HCT116 (cell line): ENCODE data around the gene SRGAP1. TPM values are rescaled to one million over a fixed set of nuclear protein-coding genes. Genes with fewer than 3 reads are reported as not detected.

Experiments used
- ATAC-seq: fragments of 200-7000 bp; cut with Tn5 transposase; 2 replicates; pipeline ENCODE4 v1.9.1; 2020; ENCODE audit warnings: mild to moderate bottlenecking, moderate library complexity
- BruUV-seq: library from RNA; stranded (reverse); fragments of 400-500 nt; replicated peaks from 2 replicates; lab custom pipeline; 2021; lab: Mats Ljungman, UMichigan
- CTCF ChIA-PET: fragments of 300-600 bp; sonication (Branson Sonifier 250); formaldehyde crosslinking; loops from one replicate; lab custom pipeline; 2021; ENCODE audit warnings: antibody characterized with exemption; lab: Charles Lee
- POLR2A ChIA-PET: fragments of 300-600, 350-600 bp; sonication (Branson Sonifier 250); formaldehyde crosslinking; loops from one replicate; lab custom pipeline; 2021; ENCODE audit warnings: antibody characterized with exemption; lab: Charles Lee
- RAD21 ChIA-PET, 2 experiments: fragments of 300-600 bp; sonication (Branson Sonifier 250); formaldehyde crosslinking; loops; one replicate each; lab custom pipeline; 2023; ENCODE audit warnings: low total read pairs in 2 of 2; ENCODE audit not compliant: uncharacterized antibody in 2 of 2, unreplicated experiment in 2 of 2, low non-redundant PET in 1 of 2; lab: Charles Lee
- DNase-seq: peaks from one replicate; pipeline ENCODE4 v3.0.0-alpha.2; 2010; ENCODE audit warnings: low read depth, low spot score
- H2AFZ ChIP-seq: fragments of 200-600 bp; shearing (Covaris generic), sonication (generic); 2 replicates; pipeline ENCODE4 v1.6.1; 2017; ENCODE audit warnings: low read depth, mixed run types, mixed read lengths, antibody characterized with exemption, low read length; ENCODE audit not compliant: poor library complexity, severe bottlenecking
- H3K27ac ChIP-seq: 2 replicates; pipeline ENCODE4 v1.5.1; 2012; ENCODE audit warnings: low read depth, low read length
- H3K27me3 ChIP-seq: fragments of 200-600 bp; sonication (generic); 2 replicates; pipeline ENCODE4 v1.6.1; 2016; ENCODE audit warnings: mixed run types, low read length, mixed read lengths; ENCODE audit not compliant: insufficient read depth
- H3K36me3 ChIP-seq, 2 experiments: fragments of 200-500 bp in 1 of 2; fragments of 200-600 bp in 1 of 2; sonication (Bioruptor generic) in 1 of 2; sonication (generic) in 1 of 2; 2 replicates each; pipeline versions ENCODE4 v1.5.1 to v1.6.1; 2014 to 2016; ENCODE audit warnings: low read length in 2 of 2, inconsistent platforms in 1 of 2, mixed read lengths in 1 of 2, mixed run types in 1 of 2; ENCODE audit not compliant: insufficient read depth in 2 of 2, control insufficient read depth in 1 of 2
- H3K4me1 ChIP-seq, 2 experiments: fragments of 200-600 bp in 1 of 2; sonication (generic) in 1 of 2; 2 replicates each; pipeline versions ENCODE4 v1.5.1 to v1.6.1; 2012 to 2017; ENCODE audit warnings: low read length in 2 of 2, inconsistent platforms in 1 of 2, mild to moderate bottlenecking in 1 of 2, mixed read lengths in 1 of 2, mixed run types in 1 of 2, moderate library complexity in 1 of 2; ENCODE audit not compliant: insufficient read depth in 2 of 2, control insufficient read depth in 1 of 2
- H3K4me2 ChIP-seq: fragments of 200-600 bp; sonication (generic); 2 replicates; pipeline ENCODE4 v1.6.1; 2017; ENCODE audit warnings: mixed run types, low read length, mixed read lengths
- H3K4me3 ChIP-seq, 2 experiments: fragments of 200-600 bp in 1 of 2; sonication (generic) in 1 of 2; replicated peaks in 1 of 2; 2 replicates each; pipeline ENCODE4 v1.5.1; 2011 to 2016; ENCODE audit warnings: low read length in 2 of 2, control low read depth in 1 of 2, low read depth in 1 of 2, mild to moderate bottlenecking in 1 of 2, mixed read lengths in 1 of 2, mixed run types in 1 of 2
- H3K79me2 ChIP-seq: fragments of 200-600 bp; sonication (generic); 2 replicates; pipeline ENCODE4 v1.6.1; 2017; ENCODE audit warnings: mild to moderate bottlenecking, mixed run types, low read length, moderate library complexity, mixed read lengths; ENCODE audit not compliant: insufficient read depth
- H3K9ac ChIP-seq: fragments of 200-600 bp; sonication (generic); 2 replicates; pipeline ENCODE4 v1.6.1; 2016; ENCODE audit warnings: low read length, mixed read lengths
- H3K9me2 ChIP-seq: fragments of 200-600 bp; sonication (generic), shearing (Covaris generic); 2 replicates; pipeline ENCODE4 v1.6.1; 2017; ENCODE audit warnings: mixed run types, mild to moderate bottlenecking, moderate library complexity; ENCODE audit not compliant: insufficient read depth
- H3K9me3 ChIP-seq, 2 experiments: fragments of 200-500 bp in 1 of 2; fragments of 200-600 bp in 1 of 2; sonication (Bioruptor generic) in 1 of 2; sonication (generic) in 1 of 2; 2 replicates each; pipeline ENCODE4 v1.6.1; 2014 to 2017; ENCODE audit warnings: low read length in 2 of 2, mixed read lengths in 2 of 2, inconsistent platforms in 1 of 2, low read depth in 1 of 2, mild to moderate bottlenecking in 1 of 2, mixed run types in 1 of 2, moderate library complexity in 1 of 2; ENCODE audit not compliant: control insufficient read depth in 1 of 2, insufficient read depth in 1 of 2
- H4K20me1 ChIP-seq: fragments of 200-600 bp; sonication (generic), shearing (Covaris generic); 2 replicates; pipeline ENCODE4 v1.6.1; 2017; ENCODE audit warnings: mixed run types, mild to moderate bottlenecking, moderate library complexity; ENCODE audit not compliant: insufficient read depth
- CEBPB ChIP-seq: IDR thresholded peaks from 2 replicates; pipeline ENCODE4 v1.6.1; 2012; ENCODE audit warnings: low read depth
- EGR1 ChIP-seq: IDR thresholded peaks from 2 replicates; pipeline ENCODE4 v1.6.1; 2012; ENCODE audit warnings: low read depth
- EZH2 ChIP-seq: fragments of 200-600 bp; sonication (generic); IDR thresholded peaks from 2 replicates; pipeline ENCODE4 v1.6.1; 2017; ENCODE audit warnings: antibody characterized with exemption, mixed run types
- JUND ChIP-seq: IDR thresholded peaks from 2 replicates; pipeline ENCODE4 v1.6.1; 2012
- MAX ChIP-seq: IDR thresholded peaks from 2 replicates; pipeline ENCODE4 v1.6.1; 2012
- RAD21 ChIP-seq: IDR thresholded peaks from 2 replicates; pipeline ENCODE4 v1.6.1; 2012; ENCODE audit warnings: low read depth, mild to moderate bottlenecking
- SIN3A ChIP-seq: IDR thresholded peaks from 2 replicates; pipeline ENCODE4 v1.6.1; 2012; ENCODE audit warnings: low read depth
- SRF ChIP-seq: IDR thresholded peaks from 2 replicates; pipeline ENCODE4 v1.6.1; 2012; ENCODE audit warnings: low read depth
- TCF7L2 ChIP-seq: IDR thresholded peaks from 2 replicates; pipeline ENCODE4 v1.7.0; 2011; ENCODE audit warnings: borderline replicate concordance, inconsistent platforms; ENCODE audit not compliant: insufficient read depth, insufficient read length; ENCODE audit errors: extremely low read depth
- intact Hi-C: fragments of 100-400 bp; cut with micrococcal nuclease; formaldehyde crosslinking; loops from 2 replicates; pipeline ENCODE4 v1.10.0; 2022
- total RNA-seq: library from RNA; stranded (reverse); gene quantifications from one replicate; pipeline ENCODE4 v1.2.1, GENCODE V29; 2021; ENCODE audit not compliant: unreplicated experiment

SRGAP1 gene
- total RNA-seq, 1 experiment from 2014 or later, result 16.6 TPM

- TF ChIP-seq SRF (0 out of 2 replicates have a peak, but pooled peaks have one; percentile 26), MAX (peak; percentile 82), EZH2 (no peak), EGR1 (0 out of 2 replicates have a peak, but pooled peaks have one; percentile 19), CEBPB (peak; percentile 100), SIN3A (peak; percentile 67)
These were observed 73.6 kb downstream of the SRGAP1 start (continued) for GRCh38 chr12:63917864-63918799.

GRCh38 chr12:63918800-63919300, 74.3 kb downstream of the SRGAP1 start:
- ChIA-PET POLR2A (no interaction called here), RAD21 (no interaction called here), CTCF (no interaction called here)
- no peak for DNase-seq
- Histone ChIP-seq H2AFZ (no peak overlapping the region), H3K4me3 (peak overlapping the region in 1 of 2 experiments; percentile 40; a peak in 3 of 4 replicates), H3K4me2 (peak overlapping the region; percentile 71), H3K79me2 (peaks cover 86% of the 10 kb centered on the region), H3K27me3 (no peaks in the 10 kb centered on the region), H3K9me3 (no peaks in the 10 kb centered on the region), H3K4me1 (peaks cover 83 to 92% of the 10 kb centered on the region in 2 experiments), H3K9ac (peak overlapping the region; percentile 68), H4K20me1 (no peaks in the 10 kb centered on the region), H3K9me2 (no peaks in the 10 kb centered on the region), H3K36me3 (no peaks in the 10 kb centered on the region), H3K27ac (peak overlapping the region; percentile 91)
- peak; percentile 36; the same call in 1 of the 2 replicates for TF ChIP-seq JUND
- no peak for TF ChIP-seq RAD21
- no peak for TF ChIP-seq MAX
- no peak for TF ChIP-seq TCF7L2
- no TSS peak for BruUV-seq
- ATAC-seq, result peak; percentile 10; the same call in 1 of the 2 replicates
- intact Hi-C loops, result loop anchor here (2.0 to 10.0 kb wide), 4 partner anchors 74 to 306 kb away; partner anchors contain the start of genes KICS2 and SRGAP1
